ENCODE data around the gene NT5DC3.

Gene NT5DC3

DNA sequence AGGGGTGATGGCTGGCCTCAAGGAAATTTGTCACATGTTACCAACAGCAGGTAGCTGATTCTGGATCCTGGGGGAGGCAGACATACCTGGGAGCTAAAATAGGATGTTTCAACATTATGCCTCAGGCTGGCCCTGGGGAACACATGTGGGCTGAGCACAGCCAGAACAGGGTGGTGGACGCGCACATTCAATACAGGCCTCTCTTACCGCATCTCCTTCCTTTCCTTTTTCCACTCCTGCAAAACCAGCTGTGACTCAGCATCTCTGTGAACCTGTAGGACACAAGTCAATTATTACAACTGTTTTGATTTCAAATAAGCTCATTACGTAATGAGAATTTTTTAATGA, 61.0 kb downstream of the NT5DC3 start:
- TF ChIP-seq GATA3 (IDR thresholded peaks at IDR 0.05; ENCODE audit: low read depth, low read length) (no peak), GATA2 (IDR thresholded peaks at IDR 0.05; ENCODE audit: low read depth, low read length) (no peak)

DNA sequence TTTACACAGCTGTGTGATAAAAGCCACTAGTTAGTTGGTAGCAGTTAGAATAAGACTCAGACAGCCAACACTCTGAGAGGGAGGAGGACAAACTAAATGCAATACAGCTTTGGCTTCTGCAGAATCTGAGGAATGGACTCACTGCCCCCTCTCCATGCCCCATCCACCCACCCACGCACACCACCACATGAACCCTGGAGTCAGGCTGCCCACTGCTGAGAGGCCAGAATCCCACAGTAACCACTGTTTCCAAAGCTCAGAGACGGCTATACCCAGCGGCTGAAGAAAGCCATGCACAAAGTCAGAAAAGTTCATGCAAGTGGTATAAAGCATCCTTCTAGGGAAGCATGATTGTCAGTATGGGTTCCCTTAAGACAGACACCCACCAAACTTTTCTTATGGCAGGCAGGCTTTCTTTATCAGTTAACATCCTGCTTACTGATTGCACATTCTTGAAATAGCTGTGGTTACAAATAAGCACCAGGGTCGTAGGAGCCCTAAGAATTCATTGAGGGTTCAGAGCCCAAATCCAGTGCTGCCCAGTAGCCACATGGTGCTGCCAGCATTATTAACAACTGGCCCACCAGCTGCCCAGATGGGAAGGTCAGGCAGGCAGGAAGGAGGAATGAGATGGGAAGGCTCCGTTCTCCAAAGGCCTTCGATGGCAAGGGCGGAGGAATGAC, 61.5 kb downstream of the NT5DC3 start:
- TF ChIP-seq GATA3 (IDR thresholded peaks at IDR 0.05; ENCODE audit: low read depth, low read length) (no peak), GATA2 (IDR thresholded peaks at IDR 0.05; ENCODE audit: low read depth, low read length) (no peak)

DNA sequence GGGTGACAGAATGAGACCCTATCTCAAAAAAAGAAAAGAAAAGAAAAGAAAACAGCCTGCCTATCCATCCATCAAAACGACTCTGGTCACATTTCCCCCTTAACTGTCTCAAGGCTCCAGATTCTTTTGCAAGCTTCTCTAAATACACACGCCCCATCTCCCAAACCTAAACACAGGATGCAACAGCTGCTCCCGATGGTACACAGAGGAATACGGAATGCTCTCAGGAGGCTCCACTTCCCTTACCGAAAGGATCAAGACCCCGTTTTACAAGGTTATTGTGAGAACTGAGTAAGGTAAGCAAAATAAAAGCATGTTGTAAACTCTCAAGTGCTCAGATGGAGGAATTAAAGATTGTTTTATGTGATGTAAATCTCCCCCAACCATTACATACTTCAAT, 62.3 kb downstream of the NT5DC3 start:
- TF ChIP-seq GATA2 (IDR thresholded peaks at IDR 0.05; ENCODE audit: low read depth, low read length): no peak
- TF ChIP-seq GATA3 (IDR thresholded peaks at IDR 0.05; ENCODE audit: low read depth, low read length): no peak

DNA sequence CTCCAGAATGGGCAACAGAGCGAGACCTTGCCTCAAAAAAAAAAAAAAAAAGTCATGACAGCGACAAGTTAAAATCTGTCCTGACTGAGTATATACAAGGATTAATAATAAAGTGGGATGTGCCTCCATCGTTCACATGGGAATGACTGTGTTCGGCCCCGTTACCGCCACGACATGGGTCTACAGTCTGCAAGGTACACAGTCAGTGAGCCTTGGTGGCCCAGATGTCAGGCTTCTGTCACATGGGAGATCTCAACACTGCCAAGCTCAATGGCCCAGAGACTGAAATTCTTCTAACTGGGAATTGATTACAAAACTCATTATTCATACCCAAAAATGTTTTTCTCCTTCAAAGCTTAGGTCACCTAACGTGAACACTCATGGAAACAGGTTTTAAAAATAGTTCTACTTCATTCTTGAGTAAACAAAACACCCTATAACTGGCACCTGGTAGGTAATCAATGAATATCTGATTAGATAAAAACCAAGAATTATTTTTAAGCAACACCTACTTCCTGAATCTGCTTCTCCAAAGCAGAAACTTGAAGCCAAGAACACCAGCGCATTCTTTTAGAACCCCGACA, 66.0 kb downstream of the NT5DC3 start:
- TF ChIP-seq GATA2 (IDR thresholded peaks at IDR 0.05; ENCODE audit: low read depth, low read length) (no peak), GATA3 (IDR thresholded peaks at IDR 0.05; ENCODE audit: low read depth, low read length) (no peak)

DNA sequence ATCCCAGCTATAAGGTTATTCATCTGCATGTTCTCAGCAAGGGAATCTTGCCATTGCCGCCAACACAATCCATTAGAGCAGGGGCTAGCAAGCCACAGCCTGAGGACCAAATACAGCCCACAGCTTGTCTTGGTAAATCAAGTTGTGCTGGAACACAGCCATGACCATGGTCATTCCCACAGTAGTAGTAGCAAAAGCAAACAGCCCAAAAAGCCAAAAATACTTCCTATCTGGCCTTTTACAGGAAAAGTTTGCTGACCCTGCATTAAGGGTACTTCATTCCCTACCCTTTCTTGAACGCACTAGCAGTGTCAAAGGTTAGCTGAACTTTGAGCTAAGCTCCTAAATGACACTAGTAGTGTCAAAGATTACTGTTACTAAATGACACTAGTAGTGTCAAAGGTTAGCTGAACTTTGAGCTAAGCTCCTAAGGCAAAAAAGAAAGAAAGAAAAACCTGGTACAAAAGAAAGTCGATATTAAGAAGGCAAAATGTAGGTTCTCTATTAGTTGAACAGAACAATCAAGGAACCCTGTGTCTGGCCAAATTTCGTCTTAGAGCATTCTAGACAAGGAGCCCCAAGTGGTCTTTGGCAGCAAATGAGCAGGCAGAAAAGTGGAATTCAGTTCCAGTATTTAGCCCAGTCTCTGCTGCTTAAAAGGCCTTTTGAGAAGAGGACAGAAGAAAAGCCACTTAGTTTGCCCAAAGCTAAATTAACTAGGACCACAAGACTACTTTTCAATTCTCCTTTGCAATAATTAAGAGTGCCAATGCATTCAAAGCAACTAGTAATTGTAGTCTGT, 67.7 kb downstream of the NT5DC3 start:
- TF ChIP-seq GATA3 (IDR thresholded peaks at IDR 0.05; ENCODE audit: low read depth, low read length): no peak
- TF ChIP-seq GATA2 (IDR thresholded peaks at IDR 0.05; ENCODE audit: low read depth, low read length): no peak

DNA sequence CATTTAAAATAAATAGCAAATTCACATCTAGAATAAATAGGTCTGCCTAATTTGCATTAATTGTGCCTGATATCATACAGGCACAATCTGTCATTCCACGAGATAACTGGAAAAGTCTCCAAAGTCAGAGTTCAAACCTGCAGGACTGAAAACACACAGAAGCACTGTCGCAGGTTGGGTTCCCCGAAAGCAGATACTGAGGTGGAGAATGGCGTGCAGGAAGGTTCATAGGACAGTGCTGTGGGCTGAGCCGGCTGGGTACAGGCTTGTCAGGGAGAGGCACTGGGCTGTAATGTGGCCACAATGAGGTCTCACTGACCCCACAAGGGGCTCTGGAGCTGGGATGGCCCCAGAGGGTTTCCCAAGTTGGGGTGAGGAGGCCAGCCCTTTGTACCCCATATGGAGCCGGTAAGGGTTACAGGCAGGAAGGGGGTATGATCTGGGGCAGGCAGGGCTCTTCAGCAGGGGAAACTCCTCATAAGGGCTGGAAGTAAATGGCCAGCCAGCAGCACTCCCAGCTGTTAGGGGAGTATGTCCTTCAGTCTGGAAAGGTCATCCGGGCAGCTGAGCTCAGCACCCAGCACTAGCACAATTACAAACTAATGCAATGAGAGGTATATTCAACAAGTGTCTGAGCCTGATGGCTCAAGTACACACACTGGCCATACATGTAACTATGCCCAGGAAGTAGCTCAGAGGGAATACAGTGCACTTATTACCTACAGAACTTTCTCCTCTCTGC, 68.5 kb downstream of the NT5DC3 start:
- TF ChIP-seq GATA3 (IDR thresholded peaks at IDR 0.05; ENCODE audit: low read depth, low read length): no peak
- no peak for TF ChIP-seq GATA2 (IDR thresholded peaks at IDR 0.05; ENCODE audit: low read depth, low read length)

DNA sequence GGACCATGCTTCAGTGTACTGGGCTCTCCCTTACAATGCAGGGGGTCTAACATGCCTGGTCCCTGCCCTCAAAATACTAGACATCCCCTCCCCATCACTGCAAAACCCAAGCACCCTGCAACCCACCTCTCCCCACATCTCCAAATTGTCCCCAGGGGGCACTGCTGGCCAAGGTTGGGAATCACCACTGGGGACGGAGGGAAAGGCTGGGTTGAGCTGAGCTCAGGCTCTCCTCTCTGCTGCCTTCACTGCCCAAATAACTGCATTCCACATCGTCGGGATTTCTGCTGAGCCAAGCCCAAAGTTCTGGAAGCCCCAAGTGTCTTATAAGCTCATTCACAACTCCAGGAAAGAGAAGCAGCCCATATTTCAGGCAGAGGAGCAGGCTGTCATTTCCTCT, 69.6 kb downstream of the NT5DC3 start:
- TF ChIP-seq GATA2 (IDR thresholded peaks at IDR 0.05; ENCODE audit: low read depth, low read length) (no peak), GATA3 (IDR thresholded peaks at IDR 0.05; ENCODE audit: low read depth, low read length) (no peak)

DNA sequence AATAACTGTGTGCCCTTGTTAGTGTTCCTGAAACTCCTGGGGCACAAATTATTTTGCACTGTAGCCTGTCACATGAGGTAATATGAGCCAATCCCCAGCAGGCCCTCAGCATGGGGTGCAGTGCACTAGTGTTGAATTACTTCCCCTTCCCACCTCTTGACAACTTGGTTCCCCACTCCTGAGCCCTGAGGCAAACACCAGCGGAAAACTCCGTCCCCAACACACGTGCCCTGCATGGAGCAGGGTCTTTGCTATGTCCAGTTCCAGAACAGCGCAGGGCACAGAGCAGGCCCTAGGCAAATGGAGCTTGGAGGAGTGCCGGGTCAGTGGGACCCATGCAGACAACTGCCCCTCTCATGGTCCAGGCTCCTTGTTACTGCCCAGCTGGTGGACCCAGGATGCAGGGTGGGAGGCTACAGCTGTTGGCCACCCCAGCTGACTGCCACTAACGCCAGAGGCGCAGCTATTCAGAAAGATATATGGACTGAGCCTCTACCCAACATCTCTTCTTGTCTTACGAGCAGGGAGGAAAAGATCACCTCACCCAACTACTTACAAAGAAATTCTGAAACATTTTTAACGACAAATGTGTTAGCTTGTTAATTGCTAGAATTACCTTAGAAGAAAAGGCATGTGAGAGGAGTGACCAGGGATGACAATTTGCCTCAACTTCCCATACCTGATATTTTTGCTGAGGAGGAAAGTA, 71.6 kb downstream of the NT5DC3 start:
- TF ChIP-seq GATA3 (IDR thresholded peaks at IDR 0.05; ENCODE audit: low read depth, low read length) (no peak), GATA2 (IDR thresholded peaks at IDR 0.05; ENCODE audit: low read depth, low read length) (no peak)

DNA sequence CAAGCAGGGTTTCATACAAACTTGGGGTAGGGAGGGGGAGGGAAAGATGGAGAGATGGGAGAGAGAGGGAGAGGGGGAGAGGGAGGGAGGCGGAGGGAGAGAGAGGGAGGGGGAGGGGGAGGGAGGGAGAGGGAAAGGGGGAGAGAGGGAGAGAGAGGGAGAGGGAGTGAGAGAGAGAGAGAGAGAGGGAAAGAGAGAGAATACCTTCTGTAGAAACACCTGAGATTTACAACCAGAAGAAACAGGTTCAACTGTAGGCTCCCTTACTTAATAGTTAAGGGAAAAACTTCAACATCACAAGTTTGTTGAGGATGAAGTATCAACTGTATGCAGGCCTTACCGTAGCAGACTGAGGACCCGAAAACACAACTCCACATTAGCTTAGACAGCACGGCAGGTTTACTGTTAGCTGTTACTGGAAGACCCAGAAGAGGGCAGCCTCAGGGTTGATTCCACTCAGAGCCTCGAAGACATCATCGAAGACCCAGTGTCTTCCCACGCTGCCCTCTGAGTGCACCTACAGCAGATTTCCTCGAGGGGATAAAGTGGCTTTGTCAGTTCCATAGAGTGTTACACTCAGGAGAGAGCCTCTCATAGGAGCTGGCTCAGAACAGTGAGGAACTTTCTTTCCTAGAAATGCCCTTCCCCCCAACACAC, 72.4 kb downstream of the NT5DC3 start:
- TF ChIP-seq GATA2 (IDR thresholded peaks at IDR 0.05; ENCODE audit: low read depth, low read length): no peak
- no peak for TF ChIP-seq GATA3 (IDR thresholded peaks at IDR 0.05; ENCODE audit: low read depth, low read length)

DNA sequence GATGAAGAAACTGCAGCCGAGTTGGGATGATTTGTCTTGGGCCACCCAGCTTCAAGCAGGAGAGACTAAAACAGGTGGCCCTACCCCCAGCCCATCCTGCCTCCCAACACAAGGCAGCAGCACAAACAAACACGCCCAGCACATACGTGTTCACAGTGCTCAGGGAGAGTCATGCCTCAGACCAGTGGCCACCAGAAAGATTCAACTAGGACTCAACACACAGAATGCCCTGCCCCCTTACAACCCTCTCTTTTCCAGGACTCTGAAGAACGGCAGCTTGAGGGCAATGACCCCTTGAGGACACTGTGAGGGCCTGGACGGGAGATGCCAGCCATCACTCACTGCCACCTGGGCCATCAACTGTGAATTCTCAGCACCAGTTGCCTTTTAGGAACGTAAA, 75.0 kb downstream of the NT5DC3 start:
- TF ChIP-seq GATA3 (IDR thresholded peaks at IDR 0.05; ENCODE audit: low read depth, low read length): no peak

DNA sequence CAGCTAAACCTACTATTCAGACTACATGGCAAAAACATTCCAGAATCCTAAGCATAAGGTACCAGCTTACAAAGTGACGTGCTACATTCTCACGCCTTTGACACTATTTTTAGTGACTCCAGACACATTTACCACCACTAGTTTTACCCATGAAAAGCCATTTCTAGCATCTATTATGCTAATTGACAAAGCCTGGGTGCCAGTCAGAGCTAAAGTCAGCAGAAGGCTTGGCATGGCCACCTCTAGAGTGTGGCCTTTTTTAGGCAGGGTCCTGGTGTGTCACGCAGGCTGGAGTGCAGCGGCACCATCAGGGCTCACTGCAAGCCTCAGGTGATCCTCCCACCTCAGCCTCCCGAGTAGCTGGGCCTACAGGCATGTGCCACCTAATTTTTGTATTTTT, 75.7 kb downstream of the NT5DC3 start:
- no peak for TF ChIP-seq GATA2 (IDR thresholded peaks at IDR 0.05; ENCODE audit: low read depth, low read length)

DNA sequence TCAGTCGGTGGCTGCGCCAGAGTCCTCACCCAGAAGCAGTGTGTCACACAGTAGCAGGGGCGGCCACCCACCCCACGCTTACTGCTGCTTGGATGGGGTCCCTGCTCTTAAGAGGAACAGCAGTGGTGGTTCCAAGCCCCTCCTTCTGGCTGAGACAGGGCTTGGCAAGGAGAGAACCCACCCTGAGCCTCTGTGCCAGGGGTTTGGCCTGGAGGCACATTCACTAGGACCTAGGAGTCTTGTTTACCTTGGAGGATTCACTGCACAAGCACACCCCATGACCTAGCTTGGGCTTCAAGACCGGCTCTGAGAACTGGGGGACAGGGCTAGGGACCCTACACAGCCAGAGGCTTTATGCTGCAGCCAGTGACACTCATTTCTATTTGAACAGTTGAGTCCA, 78.6 kb downstream of the NT5DC3 start:
- no peak for TF ChIP-seq GATA3 (IDR thresholded peaks at IDR 0.05; ENCODE audit: low read depth, low read length)
- no peak for TF ChIP-seq GATA2 (IDR thresholded peaks at IDR 0.05; ENCODE audit: low read depth, low read length)

DNA sequence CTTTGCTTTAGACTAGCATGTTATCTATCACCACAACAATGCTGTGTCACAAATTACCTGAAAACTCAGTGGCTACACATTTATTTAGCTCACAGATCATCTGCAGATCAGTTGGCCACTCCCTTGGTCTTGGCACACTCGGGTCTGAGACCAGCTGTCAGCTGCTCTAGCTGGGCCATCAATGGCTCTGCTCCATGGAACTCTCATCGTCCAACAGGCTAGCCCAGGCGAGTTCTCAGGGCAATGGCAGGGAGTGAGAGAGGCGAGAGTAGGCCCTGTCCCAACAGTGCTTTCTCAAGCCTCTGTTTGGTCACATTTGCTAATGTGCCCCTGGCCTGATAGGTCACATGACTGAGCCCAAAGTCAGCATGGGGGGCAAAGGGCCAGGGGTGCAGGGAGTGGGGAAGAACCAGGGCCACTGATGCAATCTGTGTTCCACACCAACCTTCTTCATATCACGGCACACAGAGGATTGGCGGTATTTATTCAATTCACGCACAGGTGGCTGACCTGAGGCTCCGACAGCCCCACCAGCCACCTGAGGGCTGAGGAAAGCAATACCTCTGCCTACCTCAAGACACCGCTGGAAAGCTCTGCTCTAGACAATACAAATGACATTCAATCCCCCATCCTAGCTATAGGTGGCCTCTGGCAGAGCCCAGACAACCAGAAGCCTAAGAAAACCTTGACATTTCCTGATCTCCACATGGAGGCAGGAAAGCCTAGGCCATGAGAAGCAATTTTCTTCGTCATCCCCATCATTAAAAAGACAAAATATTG, 82.5 kb downstream of the NT5DC3 start:
- no peak for TF ChIP-seq GATA2 (IDR thresholded peaks at IDR 0.05; ENCODE audit: low read depth, low read length)
- TF ChIP-seq GATA3 (IDR thresholded peaks at IDR 0.05; ENCODE audit: low read depth, low read length): no peak
